HG02970 (cell line): ENCODE results near the gene TALDO1.

ENCODE experiments used
- ATAC-seq: cut with Tn5 transposase; IDR thresholded peaks from one replicate; pipeline ENCODE4 v1.9.1; 2021; ENCODE audit warnings: mild to moderate bottlenecking, moderate library complexity, moderate number of reproducible peaks; ENCODE audit not compliant: unreplicated experiment, low FRiP score

TALDO1 gene

GRCh38 chr11:813072-813455, 65.8 kb downstream of the TALDO1 start:
- ATAC-seq, result no peak

GRCh38 chr11:813456-814096, 66.3 kb downstream of the TALDO1 start:
- ATAC-seq, result no peak
